ENCODE results near the gene CACNA1B.
"Not testable (repeated sequence)": the region's sequence is repeated elsewhere in the genome, so short reads cannot be mapped to it uniquely, and the experiment has no call there.

Gene CACNA1B

GRCh38 chr9:137877506-137878122 lies at the start of gene CACNA1B:
Gene CACNA1B (plus strand): TSS chr9:137877782. CDS start chr9:137877934, 152 bp downstream.
- not testable (repeated sequence) for DNase-seq (ENCODE audit: low read depth in 2 of 3, low spot score in 1 of 3)

DNA sequence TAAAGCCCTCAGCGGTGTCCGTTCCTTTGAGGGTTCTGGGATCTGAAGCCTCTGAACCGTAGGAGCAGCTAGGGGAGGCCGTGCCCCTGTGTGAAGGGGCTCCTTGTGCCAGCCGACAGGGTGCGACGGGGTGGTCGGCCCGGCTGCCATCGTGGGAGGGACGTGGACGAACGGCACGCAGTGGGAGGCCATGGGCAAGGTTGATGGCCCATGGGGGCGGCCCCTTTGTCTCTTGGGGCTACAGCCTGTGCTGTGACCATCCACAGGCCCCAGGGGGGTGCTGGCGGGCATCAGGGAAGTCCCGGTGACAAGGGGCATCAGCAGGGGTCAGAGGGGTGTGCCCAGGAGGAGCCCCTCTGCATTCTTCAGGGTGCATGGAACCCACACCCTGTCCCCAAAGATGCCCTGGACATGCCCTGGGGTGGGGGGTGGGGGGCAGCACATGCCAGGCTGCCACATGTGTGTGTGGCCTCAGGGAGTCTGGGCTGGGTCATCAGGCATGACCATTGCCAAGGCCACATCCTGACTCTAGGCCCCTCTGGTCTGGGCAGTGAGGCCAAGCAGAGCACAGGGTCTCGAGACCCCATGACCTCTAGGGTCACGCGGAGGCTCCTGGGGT lies 49.6 kb upstream of the CACNA1B start:
- no peak for DNase-seq (ENCODE audit: low read depth in 2 of 3, low spot score in 1 of 3)

DNA sequence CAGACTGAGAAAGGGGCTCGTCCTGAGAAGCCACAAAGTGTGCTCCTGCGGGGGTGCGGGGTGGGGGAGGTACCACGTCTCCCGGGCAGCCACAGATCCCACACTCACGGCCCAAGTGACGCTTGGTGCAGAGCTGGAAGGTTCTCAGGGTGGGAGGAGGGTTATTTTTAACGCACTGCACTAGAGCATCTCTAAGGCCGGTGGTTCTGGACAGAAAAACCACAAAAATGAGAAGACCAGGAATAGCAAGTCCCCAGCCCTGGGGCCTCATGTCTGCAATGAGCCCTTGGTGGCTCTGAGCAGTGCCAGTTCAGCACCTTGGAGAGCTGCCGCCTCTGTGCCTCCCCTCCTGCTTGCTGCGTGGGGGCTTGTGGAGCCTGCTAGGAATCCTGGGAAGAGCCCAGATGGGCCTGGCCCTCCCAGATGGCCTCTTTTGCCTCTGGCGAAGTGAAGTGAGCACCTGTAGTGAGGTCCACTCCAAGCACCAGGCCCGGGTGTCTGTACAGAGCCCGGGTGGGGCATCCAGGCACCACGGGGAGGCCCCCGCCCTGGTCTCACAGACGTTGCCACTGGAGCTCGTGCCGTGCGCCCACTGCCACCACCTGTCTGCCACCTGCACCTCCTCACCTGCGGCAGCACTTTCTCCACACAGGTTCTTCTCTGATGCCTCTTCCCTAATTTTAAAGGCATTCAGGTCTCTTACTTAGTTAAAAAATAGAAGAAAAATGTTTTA lies 48.9 kb upstream of the CACNA1B start:
- DNase-seq (ENCODE audit: low read depth in 2 of 3, low spot score in 1 of 3), result no peak

DNA sequence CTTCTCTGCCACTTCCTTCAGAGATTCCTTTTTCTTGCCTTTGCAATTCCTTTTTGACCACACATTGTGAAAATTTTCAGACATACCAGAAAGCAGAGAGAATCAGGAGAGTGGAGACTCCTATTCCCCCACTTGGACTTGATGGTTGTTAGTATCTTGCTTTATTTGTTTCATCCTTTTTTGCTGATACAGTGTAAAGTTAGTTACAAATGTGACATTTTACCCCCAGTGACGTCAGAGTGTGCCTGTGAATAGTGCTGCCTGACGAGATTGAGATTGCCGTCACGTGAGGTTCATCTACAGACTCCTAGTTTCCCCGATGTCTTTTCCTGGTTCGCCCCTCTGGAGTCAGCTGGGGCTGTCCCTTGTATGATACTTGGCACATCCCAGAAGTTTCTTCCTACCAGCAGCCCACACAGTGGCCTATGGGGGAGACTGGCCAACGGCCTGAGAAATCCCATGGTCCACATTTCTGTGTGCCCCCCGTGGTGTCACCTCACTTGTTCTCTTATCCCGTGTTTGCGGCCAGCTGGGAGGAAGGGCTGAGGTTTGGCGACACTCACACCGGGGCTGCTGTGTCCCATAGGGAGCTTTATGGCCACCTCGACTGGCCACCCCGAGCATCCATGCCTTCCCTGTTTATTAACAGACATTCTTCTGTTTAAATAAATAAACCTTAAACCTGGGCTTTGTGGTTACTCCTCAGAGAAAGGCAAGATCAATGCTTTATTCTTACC lies 48.2 kb upstream of the CACNA1B start:
- DNase-seq (ENCODE audit: low read depth in 2 of 3, low spot score in 1 of 3), result no peak

DNA sequence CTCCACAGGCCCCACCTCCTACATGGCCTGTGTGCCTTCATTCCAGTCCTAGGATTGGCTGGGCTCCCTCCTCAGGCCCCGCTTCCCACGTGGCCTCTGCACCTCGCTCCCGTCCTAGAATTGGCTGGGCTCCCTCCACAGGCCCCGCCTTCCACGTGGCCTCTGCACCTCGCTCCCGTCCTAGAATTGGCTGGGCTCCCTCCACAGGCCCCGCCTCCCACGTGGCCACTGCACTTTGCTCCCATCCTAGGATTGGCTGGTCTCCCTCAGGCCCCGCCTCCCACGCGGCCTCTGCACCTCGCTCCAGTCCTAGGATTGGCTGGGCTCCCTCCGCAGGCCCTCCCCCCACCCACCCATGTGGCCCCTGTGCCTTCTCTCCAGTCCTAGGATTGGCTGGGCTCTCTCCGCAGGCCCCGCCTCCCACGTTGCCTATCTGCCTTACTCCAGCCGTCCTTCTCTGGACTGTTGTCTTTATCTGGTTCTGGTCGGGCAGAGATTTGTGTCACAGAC lies 45.3 kb upstream of the CACNA1B start:
- DNase-seq (ENCODE audit: low read depth in 2 of 3, low spot score in 1 of 3), result no peak

- DNase-seq (ENCODE audit: low read depth in 2 of 3, low spot score in 1 of 3), result no peak
Measured at GRCh38 chr9:137832830-137833590, 44.6 kb upstream of the CACNA1B start.

- no peak for DNase-seq (ENCODE audit: low read depth in 2 of 3, low spot score in 1 of 3)
Measured at GRCh38 chr9:137833721-137834613, 43.6 kb upstream of the CACNA1B start.

GRCh38 chr9:137834846-137835546 lies 42.6 kb upstream of the CACNA1B start:
- DNase-seq (ENCODE audit: low read depth in 2 of 3, low spot score in 1 of 3), result no peak

DNA sequence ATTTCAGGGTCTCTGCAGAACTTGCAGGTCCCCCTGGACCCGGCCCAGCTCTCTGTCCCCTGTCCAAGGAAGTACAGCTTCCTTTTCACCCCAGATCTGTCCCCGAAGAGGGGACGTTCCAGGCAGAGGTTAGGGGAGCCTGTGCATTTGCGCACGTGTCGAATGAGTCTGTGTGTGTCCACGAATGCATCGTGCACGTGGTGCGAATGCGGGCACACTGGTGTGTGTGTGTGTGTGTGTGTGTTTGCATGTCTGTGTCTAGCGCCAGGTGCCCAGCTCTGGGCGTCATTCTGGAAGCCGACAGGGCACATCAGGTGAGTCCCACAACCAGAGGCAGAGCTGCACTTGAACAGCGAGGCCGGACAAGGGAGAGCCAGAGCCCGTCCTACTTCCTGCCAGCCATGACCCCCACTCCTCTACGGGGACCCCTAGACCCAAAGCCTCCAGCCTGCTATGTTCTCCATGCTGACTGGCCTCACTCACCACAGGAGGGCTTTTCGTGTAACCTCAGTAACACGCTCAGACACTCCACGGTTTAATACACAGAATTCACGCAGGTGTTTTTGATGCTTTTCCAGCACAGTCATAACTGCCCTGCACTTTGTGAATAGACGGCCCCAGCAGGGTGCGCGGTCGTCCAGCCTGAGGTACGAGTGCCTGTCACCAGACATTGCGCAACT lies 41.3 kb upstream of the CACNA1B start:
- no peak for DNase-seq (ENCODE audit: low read depth in 2 of 3, low spot score in 1 of 3)

GRCh38 chr9:137836831-137837241 lies 40.7 kb upstream of the CACNA1B start:
- DNase-seq (ENCODE audit: low read depth in 2 of 3, low spot score in 1 of 3), result no peak

DNA sequence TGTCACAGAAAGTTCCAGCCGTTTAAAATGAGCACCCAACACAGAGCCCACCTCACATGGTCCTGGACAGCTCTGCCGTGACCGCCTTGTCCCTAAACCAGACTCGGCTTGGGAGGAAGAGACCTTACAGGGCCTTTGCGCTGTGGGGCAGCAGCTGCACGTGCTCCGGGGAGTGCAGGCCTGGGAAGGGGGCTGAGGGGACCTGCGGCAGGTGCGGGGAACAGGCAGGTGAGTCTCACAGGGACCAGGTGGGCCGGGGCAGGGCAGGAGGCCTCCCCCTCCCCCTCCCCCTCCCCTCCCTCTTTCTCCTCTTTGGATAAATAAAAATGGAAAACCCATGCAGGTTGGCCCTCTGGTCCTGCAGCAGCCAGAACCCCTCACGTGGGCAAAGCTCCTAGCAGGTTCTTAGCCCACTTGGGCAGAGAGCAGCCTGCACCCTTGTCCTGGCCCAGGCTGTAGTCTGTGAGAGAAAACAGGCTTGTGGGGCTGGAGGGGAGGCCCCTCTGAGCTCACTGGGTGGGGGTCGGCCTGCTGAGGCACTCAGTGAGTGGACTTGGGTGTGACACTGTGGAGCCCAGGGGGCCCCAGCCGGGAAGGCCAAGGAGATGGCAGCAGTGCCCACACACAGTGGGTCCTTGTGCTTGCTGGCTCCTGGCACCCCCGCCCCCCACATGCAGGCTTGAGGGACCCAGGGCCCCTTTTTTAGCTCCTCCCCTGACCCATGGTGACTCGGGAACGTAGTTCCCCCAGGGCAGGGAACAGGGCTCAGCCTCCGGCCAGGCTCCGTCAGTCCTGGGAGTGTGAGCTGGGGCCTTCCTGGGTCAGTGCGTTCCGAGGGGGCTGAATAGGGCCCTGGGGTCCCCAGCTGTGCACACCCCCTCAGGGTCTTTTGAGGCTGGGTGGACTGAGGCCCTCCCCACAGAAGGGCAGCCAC lies 40.0 kb upstream of the CACNA1B start:
- DNase-seq (ENCODE audit: low read depth in 2 of 3, low spot score in 1 of 3), result no peak

GRCh38 chr9:137838576-137838975 lies 39.0 kb upstream of the CACNA1B start:
- no peak for DNase-seq (ENCODE audit: low read depth in 2 of 3, low spot score in 1 of 3)

GRCh38 chr9:137843355-137843754 lies 34.2 kb upstream of the CACNA1B start:
- DNase-seq (ENCODE audit: low read depth in 2 of 3, low spot score in 1 of 3), result no peak

DNA sequence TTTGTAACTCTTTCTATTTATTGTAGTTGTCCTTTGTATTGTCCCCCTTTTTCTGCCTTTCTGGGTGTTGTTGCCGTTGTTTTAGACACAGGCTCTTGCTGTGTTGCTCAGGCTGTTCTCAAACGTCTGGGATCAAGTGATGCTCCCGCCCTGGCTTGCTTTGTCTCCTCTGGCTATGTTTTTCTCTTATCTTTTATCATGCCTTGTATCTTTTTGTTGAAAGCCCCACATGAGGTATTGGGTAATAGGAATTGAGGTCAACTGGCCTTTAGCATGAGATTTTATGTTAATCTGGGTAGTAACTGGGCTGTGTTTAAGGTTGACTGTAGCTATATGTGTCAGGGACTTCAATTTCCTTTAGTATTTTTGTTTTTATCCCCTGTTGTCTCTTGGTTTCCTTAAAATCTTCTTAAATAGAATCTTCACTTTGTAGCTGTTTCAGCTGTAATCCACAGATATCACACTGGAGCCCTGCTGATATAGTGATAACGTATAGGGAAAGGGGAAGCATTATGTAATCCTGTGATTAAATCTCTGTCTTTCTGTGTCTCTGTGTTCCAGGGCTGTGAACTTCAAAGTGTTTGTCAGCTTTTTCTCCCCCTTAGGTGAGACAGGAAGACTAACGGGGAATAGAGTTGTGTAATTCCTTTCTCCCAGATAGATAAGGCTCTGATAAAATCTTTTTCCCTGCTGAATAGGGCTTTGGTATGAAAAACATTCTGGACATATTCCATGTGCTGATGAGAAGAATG lies 25.9 kb upstream of the CACNA1B start:
- DNase-seq (ENCODE audit: low read depth in 2 of 3, low spot score in 1 of 3), result no peak

DNA sequence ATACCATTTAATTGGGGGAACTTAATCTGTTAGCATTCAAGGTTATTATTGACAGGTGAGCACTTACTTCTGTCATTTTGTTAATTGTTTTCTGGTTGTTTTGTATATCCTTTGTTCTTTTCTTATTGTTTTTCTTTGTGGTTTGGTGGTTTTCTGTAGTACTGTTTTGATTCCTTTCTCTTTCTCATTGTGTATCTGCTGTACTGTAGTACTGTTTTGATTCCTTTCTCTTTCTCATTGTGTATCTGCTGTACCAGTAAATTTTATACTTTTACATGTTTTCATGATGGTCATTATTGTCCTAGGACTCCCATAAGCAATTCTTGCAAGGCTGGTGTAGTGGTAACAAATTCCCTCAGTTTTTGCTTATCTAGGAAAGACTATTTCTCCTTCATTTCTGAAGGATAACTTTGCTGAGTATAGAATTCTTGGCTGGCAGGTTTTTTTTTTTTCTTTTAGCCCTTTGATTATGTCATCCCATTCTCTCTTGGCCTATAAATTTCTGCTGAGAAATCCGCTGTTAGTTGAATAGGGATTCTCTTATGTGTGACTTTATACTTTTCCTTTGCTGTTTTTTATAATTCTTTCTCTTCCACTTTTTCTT lies 24.1 kb upstream of the CACNA1B start:
- DNase-seq (ENCODE audit: low read depth in 2 of 3, low spot score in 1 of 3), result no peak

DNA sequence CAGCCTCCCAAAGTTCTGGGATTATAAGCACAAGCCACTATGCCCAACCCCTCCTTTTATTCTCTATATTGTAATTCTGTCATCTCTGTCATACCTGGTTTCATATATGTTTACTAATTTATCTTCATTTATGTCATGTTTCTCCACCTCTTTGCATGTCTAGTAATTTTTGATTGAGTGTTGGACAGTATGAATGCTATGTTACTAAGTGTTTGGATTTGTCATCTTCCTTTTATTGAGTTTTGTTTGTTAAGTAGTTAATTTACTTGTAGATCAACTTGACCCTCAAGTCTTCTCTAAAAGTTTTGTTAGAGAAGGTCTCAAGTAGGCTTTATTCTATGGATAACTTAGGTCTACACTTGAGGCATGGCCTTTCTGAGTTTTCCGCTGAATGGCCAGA lies 17.2 kb upstream of the CACNA1B start:
- no peak for DNase-seq (ENCODE audit: low read depth in 2 of 3, low spot score in 1 of 3)

All from stimulated activated CD4-positive, alpha-beta T cell treated with anti-CD3 and anti-CD28 coated beads, Interleukin-12 subunit alpha, Interleukin-12 subunit beta, amount 100 ng/mL, for 48 hours (primary cell).